HG03342 (cell line): ENCODE results near the gene DNASE2.
"Not testable (repeated sequence)": the region's sequence is repeated elsewhere in the genome, so short reads cannot be mapped to it uniquely, and the experiment has no call there.

Experiments
- ATAC-seq: cut with Tn5 transposase; IDR thresholded peaks from one replicate; pipeline ENCODE4 v1.9.1; 2021; ENCODE audit warnings: mild to moderate bottlenecking, moderate library complexity; ENCODE audit not compliant: unreplicated experiment

DNASE2 gene

GRCh38 chr19:12865746-12866415 lies 15.4 kb downstream of the DNASE2 start:
- no peak for ATAC-seq

- ATAC-seq: no peak
Measured at GRCh38 chr19:12864721-12865715, 16.2 kb downstream of the DNASE2 start.

GRCh38 chr19:12864143-12864542 lies 17.1 kb downstream of the DNASE2 start:
- ATAC-seq: no peak

- ATAC-seq: no peak
Measured at GRCh38 chr19:12859546-12859945, 21.7 kb downstream of the DNASE2 start.

GRCh38 chr19:12858041-12858928 lies 23.0 kb downstream of the DNASE2 start:
- no peak for ATAC-seq

- no peak for ATAC-seq
Measured at GRCh38 chr19:12856653-12857052, 24.6 kb downstream of the DNASE2 start.

- ATAC-seq: no peak
Measured at GRCh38 chr19:12847159-12848139, 33.8 kb downstream of the DNASE2 start.

GRCh38 chr19:12846613-12847012 lies 34.6 kb downstream of the DNASE2 start:
- not testable (repeated sequence) for ATAC-seq

- no peak for ATAC-seq
Measured at GRCh38 chr19:12843999-12844732, 37.1 kb downstream of the DNASE2 start.

GRCh38 chr19:12843328-12843727 lies 37.9 kb downstream of the DNASE2 start:
- ATAC-seq: no peak

- ATAC-seq: no peak
Measured at GRCh38 chr19:12842511-12842910, 38.7 kb downstream of the DNASE2 start.

GRCh38 chr19:12841094-12841493 lies 40.2 kb downstream of the DNASE2 start:
- ATAC-seq: no peak

GRCh38 chr19:12840091-12841079 lies 40.9 kb downstream of the DNASE2 start:
- no peak for ATAC-seq

- ATAC-seq: no peak
Measured at GRCh38 chr19:12838886-12839756, 42.1 kb downstream of the DNASE2 start.

- ATAC-seq: no peak
Measured at GRCh38 chr19:12838182-12838885, 42.9 kb downstream of the DNASE2 start, which contains the start of gene MAST1. MAST1 (plus strand) TSS chr19:12838515; CDS start chr19:12838573, 58 bp downstream.

- ATAC-seq: no peak
Measured at GRCh38 chr19:12837225-12837624, 44.0 kb downstream of the DNASE2 start.
